Omental fat pad (tissue), 4 donors: ENCODE measurements around the gene NRIP3. TPM values are rescaled to one million over a fixed set of nuclear protein-coding genes. Genes with fewer than 3 reads are reported as not detected.

Experiments
- small RNA-seq: library from RNA; depleted of rRNA; stranded (forward); fragments of <200 nt; gene quantifications from one replicate; pipeline ENCODE3, GENCODE V24; 2016
- total RNA-seq, 4 donors: library from RNA; depleted of rRNA; stranded (reverse); fragments of >200 nt; gene quantifications; one replicate each; pipeline ENCODE4 v1.1.0, GENCODE V29; 2016

NRIP3 gene
- total RNA-seq, 4 donors from 2014 or later: 0.63 to 13.1 (median 2.8) TPM

Small RNAs within 50 kb of the gene (small RNA-seq; reads per million reads assigned to genes)
- gene RF00019: not detected

Other genes with a start within 250 kb of the NRIP3 start
- gene AKIP1, start 92.8 kb downstream of the NRIP3 start, total RNA-seq: 10 to 100 TPM; 13.1 to 32.0 (median 19.8) TPM
- gene C11orf16, start 71.1 kb downstream of the NRIP3 start, total RNA-seq: not detected
- gene ASCL3, start 61.0 kb downstream of the NRIP3 start, total RNA-seq: not detected
- gene TMEM9B, start 39.6 kb downstream of the NRIP3 start, total RNA-seq: 10 to 100 TPM; 31.9 to 44.4 (median 42.1) TPM
- 10 to 100 TPM in 3 of 4 donors, 1 to 10 TPM in 1; 8.8 to 50.6 (median 29.8) TPM for gene SCUBE2, start 87.6 kb upstream of the NRIP3 start, total RNA-seq